ENCODE data around the gene MFSD6L.

Gene MFSD6L, protein sequence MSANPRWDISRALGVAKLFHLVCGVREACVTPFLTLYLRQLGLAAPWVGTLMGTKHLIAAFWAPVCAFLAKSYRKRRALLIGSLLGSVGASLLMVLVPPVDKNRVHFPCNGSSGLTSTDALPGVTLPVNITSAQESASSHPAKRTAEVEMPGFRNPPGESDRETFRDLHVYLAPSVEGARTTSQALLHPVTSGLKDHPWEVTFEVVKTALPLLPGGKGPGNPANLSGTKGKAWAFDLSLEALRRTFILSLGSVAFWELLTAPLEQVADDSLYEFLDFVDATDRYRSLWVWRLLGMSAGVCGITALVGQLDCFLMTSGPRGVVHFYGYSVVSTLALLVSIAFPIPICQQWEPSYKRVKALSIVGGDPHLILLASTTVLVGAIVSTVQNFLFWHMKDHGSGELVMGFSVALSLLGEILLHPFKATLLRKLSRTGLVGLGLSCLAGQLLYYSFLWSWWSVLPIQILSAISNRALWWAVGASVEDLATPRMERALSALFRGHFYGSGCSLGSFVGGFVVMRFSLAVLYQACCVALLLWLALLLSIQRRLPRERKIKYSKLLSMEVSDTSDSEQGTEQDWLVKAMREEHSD

DNA sequence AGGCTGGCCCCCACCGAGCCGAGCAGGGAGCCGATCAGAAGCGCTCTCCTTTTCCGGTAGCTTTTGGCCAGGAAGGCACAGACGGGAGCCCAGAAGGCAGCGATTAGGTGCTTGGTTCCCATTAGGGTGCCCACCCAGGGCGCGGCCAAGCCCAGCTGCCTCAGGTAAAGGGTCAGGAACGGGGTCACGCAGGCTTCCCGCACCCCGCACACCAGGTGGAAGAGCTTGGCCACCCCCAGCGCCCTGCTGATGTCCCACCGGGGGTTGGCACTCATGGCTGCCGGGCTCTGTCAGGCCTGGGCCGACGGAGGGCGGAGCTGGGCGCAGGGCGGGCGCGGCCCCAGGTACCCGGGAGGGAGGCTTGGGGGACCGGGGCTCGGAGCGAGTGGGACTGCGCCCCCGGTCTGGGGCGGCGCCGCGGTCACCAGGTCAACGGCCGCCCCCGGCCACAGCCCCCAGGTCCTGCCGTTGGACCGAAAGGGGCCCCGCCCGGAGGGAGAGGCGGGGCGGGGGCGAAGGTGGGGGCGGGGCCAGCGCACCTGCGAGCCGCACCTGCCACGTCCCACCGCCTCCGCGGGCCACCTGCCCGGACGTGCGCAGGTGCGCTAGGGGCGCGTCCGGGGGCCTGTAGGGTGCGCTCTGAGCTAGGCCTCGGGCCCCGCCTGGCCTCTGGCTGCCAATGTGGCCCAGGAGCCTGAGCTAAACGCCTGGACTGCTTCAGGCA lies at the start of gene MFSD6L:
MFSD6L (minus strand) TSS at position 520 of the 724 bp plus-strand sequence; CDS start at position 275, 245 bp downstream.
- in situ Hi-C loops (cut with HindIII; ENCODE audit: low pct_unique_long_range_greater_than_20kb, low sequenced_read_pairs) = no loop called here
- peak; percentile 27 to 53 for DNase-seq (ENCODE audit: low read depth in 1 of 2, low spot score in 1 of 2)
- TF ChIP-seq JUND (IDR thresholded peaks at IDR 0.05; ENCODE audit: low read depth) = no peak

DNA sequence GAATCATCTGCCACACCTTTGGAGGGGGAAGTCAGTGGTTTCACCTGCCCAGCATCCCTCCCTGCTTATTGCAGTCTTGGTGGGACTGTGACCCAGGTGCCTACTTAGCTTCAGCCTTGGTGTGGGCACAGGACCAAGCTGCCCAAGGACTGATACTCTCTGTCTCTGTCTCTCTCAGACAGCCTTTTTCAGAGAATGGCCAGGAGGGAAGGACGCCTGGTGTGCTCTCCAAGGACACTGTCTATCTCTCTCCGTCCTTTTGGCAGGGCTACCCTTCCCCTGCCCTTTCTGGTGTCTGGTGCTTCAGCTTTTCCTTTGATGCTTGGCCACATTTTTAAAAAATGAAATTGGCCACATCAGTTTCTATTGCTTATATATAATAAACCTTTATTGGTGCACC lies 48.7 kb upstream of the MFSD6L start:
- TF ChIP-seq JUND (IDR thresholded peaks at IDR 0.05; ENCODE audit: low read depth) = no peak
- in situ Hi-C loops (cut with HindIII; ENCODE audit: low pct_unique_long_range_greater_than_20kb, low sequenced_read_pairs) = no loop called here
- no peak for DNase-seq (ENCODE audit: low read depth in 1 of 2, low spot score in 1 of 2)

DNA sequence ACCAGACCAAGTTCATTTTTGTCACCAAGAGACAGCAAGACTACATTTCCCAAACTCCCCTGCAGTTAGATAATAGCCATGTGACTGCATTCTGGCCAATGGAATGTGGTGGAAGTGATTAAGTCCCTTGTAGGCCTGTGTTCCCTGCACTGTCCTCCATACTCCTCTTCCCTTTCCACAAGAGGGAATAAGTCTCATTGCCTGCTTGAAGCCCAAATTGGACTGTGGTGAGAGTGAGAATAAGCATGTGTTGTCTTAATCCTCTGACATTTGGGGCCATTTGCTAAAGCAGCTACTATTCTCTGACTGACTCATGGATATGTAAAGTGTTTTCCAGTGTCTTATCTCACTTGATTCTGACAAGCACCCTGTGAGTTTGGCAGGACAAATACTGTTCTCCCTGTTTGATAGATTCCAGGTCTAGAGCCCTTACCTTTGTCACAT lies 47.6 kb upstream of the MFSD6L start:
- peak; percentile 21 to 68 for DNase-seq (ENCODE audit: low read depth in 1 of 2, low spot score in 1 of 2)

DNA sequence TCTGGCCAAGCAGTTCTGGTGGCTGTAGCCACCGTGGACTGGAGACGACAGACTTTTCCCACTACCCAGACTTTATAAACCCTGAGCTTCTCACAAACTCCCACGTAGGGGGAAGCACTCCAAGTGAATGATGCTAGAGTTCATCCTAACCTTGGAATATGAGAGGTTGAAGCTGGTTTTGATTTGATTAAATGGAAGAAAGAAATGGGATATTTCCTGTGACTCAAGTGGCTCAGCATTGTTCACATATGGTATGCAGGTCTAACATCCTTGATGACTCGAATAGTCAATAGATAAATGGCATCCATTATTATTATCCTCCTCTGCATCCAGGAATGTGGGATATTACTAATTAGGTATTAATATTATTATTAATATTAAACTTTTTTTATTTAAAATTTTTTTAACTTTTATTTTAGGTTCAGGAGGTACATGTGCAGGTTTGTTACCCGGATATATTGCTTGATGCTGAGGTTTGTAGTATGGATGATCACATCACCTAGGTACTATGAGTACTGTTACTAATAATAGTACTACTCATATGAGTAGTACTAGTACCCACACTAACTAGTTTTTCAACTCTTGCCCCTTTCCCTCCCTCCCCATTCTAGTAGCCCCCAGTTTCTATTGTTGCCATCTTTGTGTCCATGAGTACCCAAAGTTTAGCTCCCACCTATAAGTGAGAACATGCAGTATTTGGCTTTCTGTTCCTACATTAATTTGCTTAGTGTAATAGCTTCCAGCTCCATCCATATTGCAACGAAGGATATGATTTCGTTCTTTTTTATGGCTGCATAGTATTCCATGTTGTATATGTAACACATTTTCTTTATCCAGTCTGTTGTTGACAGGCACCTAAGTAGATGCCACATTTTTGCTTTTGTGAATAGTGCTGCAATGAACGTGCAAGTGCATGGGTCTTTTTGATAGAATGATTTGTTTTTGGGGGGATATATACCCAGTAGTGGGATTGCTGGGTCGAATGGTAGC lies 45.4 kb upstream of the MFSD6L start:
- no peak for TF ChIP-seq JUND (IDR thresholded peaks at IDR 0.05; ENCODE audit: low read depth)
- in situ Hi-C loops (cut with HindIII; ENCODE audit: low pct_unique_long_range_greater_than_20kb, low sequenced_read_pairs) = no loop called here
- no peak for DNase-seq (ENCODE audit: low read depth in 1 of 2, low spot score in 1 of 2)

More for the DNA sequence above, 47.6 kb upstream of the MFSD6L start:
- in situ Hi-C loops (cut with HindIII; ENCODE audit: low pct_unique_long_range_greater_than_20kb, low sequenced_read_pairs) = no loop called here
- TF ChIP-seq JUND (IDR thresholded peaks at IDR 0.05; ENCODE audit: low read depth) = no peak

DNA sequence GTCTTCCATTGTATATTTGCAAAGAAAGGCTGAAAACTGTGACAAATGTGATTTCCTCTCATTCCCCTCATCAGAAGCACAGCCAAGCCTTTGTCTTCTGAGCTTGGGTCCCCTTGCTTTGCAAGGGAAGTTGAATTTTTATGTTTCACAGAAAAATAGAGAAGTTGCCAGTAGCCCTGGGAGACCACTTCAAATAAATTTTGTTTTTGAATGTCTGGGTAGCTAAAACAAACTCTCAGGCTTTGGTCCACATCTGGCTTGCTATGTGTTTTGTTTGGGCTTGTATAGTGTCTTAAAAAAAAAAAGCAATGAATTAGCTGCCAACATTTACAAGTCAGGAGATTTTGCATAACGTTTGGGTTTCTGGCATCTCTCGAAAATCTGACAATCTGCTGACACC lies 44.2 kb upstream of the MFSD6L start:
- in situ Hi-C loops (cut with HindIII; ENCODE audit: low pct_unique_long_range_greater_than_20kb, low sequenced_read_pairs) = no loop called here
- TF ChIP-seq JUND (IDR thresholded peaks at IDR 0.05; ENCODE audit: low read depth) = no peak
- DNase-seq (ENCODE audit: low read depth in 1 of 2, low spot score in 1 of 2) = no peak

DNA sequence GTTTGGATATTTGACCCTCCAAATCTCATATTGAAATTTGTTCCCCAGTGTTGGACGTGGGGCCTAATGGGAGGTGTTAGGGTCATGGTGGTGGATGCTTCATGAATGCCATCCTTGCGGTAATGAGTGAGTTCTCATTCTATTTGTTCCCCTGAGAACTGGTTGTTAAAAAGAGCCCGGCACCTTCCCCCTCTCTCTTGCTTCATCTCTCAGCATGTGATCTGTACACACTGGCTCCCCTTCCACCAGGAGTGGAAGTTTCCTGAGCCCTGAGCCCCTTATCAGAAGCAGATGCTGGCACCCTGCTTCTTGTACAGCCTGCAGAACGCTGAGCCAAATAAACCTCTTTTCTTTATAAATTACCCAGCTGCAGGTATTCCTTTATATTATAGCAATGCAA lies 42.7 kb upstream of the MFSD6L start:
- no peak for TF ChIP-seq JUND (IDR thresholded peaks at IDR 0.05; ENCODE audit: low read depth)
- in situ Hi-C loops (cut with HindIII; ENCODE audit: low pct_unique_long_range_greater_than_20kb, low sequenced_read_pairs) = no loop called here
- DNase-seq (ENCODE audit: low read depth in 1 of 2, low spot score in 1 of 2) = no peak

DNA sequence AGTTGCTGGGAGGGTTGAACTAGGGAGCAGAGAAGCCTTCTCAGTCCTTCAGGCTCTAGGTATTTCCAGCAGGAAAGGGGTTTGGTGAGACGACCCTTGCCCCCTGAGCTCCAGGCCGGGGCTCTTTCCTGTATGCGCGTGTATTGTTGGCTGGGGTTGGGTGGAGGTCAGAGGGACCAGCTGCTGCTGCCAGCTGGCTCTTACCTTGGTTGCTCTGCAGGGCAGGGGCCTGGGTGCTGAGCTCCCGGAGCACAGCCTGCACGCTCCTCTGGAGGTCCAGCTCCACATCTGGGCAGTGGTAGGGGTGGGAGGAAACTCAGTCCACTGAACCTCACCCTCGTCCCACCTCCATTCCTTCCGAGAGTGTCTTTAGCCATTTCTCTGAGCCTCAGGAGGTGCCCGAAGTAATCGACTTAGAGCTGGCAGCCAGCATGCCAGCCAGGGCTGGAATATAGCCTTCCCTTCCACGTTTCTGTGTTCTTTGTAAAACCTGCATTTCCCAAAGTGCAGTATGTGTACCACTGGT lies 40.3 kb upstream of the MFSD6L start:
- in situ Hi-C loops (cut with HindIII; ENCODE audit: low pct_unique_long_range_greater_than_20kb, low sequenced_read_pairs) = no loop called here
- DNase-seq (ENCODE audit: low read depth in 1 of 2, low spot score in 1 of 2) = no peak
- no peak for TF ChIP-seq JUND (IDR thresholded peaks at IDR 0.05; ENCODE audit: low read depth)

DNA sequence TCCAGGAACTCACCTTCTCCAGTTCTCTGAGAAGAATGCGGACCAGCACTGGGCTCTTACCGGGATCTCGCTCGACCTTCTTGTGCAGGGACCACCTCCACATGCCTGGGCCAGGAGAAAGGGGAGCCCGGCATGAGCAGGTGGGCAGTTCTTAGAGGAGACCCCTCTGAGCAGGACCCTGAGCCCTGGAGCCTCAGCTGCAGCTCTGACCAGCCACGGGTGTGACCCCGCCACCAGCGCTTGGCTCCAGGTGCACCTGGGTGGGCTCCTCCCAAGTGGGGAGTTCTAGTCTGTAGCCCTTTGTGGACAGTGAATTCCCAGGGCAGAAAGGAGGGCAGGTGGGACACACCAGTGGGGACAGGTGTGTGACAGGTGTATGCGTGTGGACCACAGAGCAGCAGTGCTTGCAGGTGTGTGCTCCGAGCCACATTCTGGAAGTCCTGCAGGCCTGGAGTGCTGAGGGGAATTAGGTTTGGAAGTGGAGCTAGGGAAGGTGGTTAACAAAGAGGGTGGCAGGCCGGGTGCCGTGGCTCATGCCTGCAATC lies 39.5 kb upstream of the MFSD6L start:
- in situ Hi-C loops (cut with HindIII; ENCODE audit: low pct_unique_long_range_greater_than_20kb, low sequenced_read_pairs) = no loop called here
- no peak for DNase-seq (ENCODE audit: low read depth in 1 of 2, low spot score in 1 of 2)
- TF ChIP-seq JUND (IDR thresholded peaks at IDR 0.05; ENCODE audit: low read depth) = no peak

DNA sequence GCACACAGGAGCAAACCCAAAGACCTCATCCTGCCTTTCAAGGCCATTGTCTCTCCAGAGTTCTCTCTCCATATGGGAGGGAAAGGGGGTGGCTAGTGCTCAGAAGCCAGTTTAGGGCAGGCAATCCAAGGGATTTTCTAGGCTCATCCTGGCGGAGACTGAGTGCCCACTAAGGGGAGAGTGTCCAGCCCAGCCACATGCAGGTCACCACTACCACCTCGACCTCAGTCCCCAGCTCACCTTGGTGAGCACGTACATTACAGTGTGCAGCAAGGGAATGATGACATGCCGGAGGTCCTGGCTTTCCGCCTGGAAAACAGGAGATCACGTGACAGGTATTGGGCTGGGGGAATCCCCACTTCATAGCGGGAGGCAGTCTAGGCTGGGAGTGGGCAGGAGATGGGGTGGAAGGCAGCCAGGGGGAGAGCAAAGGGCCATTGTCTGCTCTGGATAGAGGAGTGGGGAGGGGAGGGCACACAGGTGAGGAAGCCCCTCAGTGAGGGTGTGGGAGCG lies 38.5 kb upstream of the MFSD6L start:
- no peak for TF ChIP-seq JUND (IDR thresholded peaks at IDR 0.05; ENCODE audit: low read depth)
- no peak for DNase-seq (ENCODE audit: low read depth in 1 of 2, low spot score in 1 of 2)
- in situ Hi-C loops (cut with HindIII; ENCODE audit: low pct_unique_long_range_greater_than_20kb, low sequenced_read_pairs) = no loop called here

DNA sequence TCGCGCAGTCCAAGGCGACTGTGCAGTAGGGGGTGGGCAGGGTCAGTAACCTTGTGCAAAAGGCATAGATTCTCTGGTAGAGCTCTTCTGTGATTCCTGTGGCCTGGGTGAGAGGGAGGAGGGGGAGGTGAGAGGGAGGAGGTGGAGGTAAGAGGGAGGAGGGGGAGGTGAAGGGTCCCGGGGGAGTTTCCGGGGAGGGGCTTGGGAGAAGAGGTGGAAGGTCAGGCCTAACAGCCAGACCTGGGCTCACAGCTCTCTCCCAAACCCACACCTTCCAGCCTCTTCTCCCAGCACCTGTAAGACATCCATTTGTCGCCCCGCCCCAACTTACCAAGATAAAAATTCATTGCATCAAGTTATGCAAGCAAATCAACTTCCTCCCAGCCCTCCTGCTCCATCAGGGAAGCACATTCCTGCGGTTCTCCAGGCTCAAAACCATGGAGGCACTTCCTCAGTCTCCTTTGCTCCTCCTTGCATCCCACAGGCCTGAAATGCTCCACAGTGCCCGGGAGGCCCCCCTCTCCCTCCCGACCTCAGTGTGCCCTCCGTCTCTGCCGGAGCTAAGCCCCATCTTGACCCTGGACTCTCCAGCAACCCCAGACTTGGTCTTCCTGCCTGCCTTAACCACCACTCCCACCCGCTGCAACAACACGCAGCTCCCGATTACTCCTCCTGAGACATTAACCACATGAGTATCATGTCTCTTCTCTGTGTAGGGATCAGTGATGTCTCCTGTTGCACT lies 37.8 kb upstream of the MFSD6L start:
- DNase-seq (ENCODE audit: low read depth in 1 of 2, low spot score in 1 of 2) = no peak

More for the DNA sequence above, 37.8 kb upstream of the MFSD6L start:
- in situ Hi-C loops (cut with HindIII; ENCODE audit: low pct_unique_long_range_greater_than_20kb, low sequenced_read_pairs) = no loop called here
- TF ChIP-seq JUND (IDR thresholded peaks at IDR 0.05; ENCODE audit: low read depth) = no peak
